K562 (cell line): Measurements from ENCODE around the gene CCDC9B. TPM values are rescaled to one million over a fixed set of nuclear protein-coding genes. Genes with fewer than 3 reads are reported as not detected.

Experiments
- ARHGAP35 ChIP-seq: fragments of 450-650 bp; IDR thresholded peaks from 2 replicates; pipeline ENCODE4 v1.6.1; 2018; ENCODE audit not compliant: partially characterized antibody
- CBFA2T3 ChIP-seq: fragments of 450-650 bp; IDR thresholded peaks from 2 replicates; pipeline ENCODE4 v1.6.1; 2017
- EHMT2 ChIP-seq: fragments of 450-650 bp; IDR thresholded peaks from 2 replicates; pipeline ENCODE4 v1.6.1; 2018; ENCODE audit warnings: antibody characterized with exemption
- HDAC6 ChIP-seq: IDR thresholded peaks from 2 replicates; pipeline ENCODE4 v1.6.1; 2012; ENCODE audit warnings: low read depth, mild to moderate bottlenecking, control low read depth, inconsistent platforms, low read length, moderate library complexity
- JUND ChIP-seq, 2 experiments: IDR thresholded peaks; 2 replicates in 1 of 2; 3 replicates in 1 of 2; pipeline ENCODE4 v1.6.1; 2011; ENCODE audit warnings: borderline replicate concordance in 2 of 2, low read depth in 2 of 2, low read length in 2 of 2, improper control_type of control experiment in 1 of 2, missing biosample characterization in 1 of 2, missing genetic modification characterization in 1 of 2, missing genetic modification reagents in 1 of 2
- MCM2 ChIP-seq: fragments of 450-650 bp; IDR thresholded peaks from 2 replicates; pipeline ENCODE4 v1.6.1; 2017; ENCODE audit warnings: low read depth, mild to moderate bottlenecking
- NCOA2 ChIP-seq, 2 experiments: fragments of 450-650 bp; IDR thresholded peaks; 2 replicates each; pipeline ENCODE4 v1.6.1; 2018; ENCODE audit warnings: mild to moderate bottlenecking in 2 of 2, moderate library complexity in 1 of 2; ENCODE audit not compliant: partially characterized antibody in 2 of 2
- OTX1 ChIP-seq: fragments of 450-650 bp; formaldehyde crosslinking; IDR thresholded peaks from 2 replicates; pipeline ENCODE4 v1.4.0; 2022; ENCODE audit warnings: mild to moderate bottlenecking
- PYGO2 ChIP-seq: fragments of 450-650 bp; IDR thresholded peaks from 2 replicates; pipeline ENCODE4 v1.6.1; 2016; ENCODE audit warnings: mild to moderate bottlenecking, missing genetic modification characterization, moderate library complexity, missing compliant biosample characterization
- RHOXF2B ChIP-seq: fragments of 250-450 bp; sonication (Bioruptor Pico); conservative IDR thresholded peaks from 2 replicates; pipeline ENCODE4 v1.5.1; 2021
- SIX5 ChIP-seq, 2 experiments: IDR thresholded peaks; 2 replicates each; pipeline ENCODE4 v1.6.1; 2011; ENCODE audit warnings: low read length in 2 of 2, borderline replicate concordance in 1 of 2, low read depth in 1 of 2, mild to moderate bottlenecking in 1 of 2, moderate library complexity in 1 of 2; ENCODE audit not compliant: insufficient read depth in 1 of 2
- TAL1 ChIP-seq: fragments of 450-650 bp; IDR thresholded peaks from 2 replicates; pipeline ENCODE4 v1.6.1; 2016; ENCODE audit warnings: mild to moderate bottlenecking
- ZNF354B ChIP-seq: fragments of 250-450 bp; sonication (Bioruptor Pico); IDR thresholded peaks from 2 replicates; pipeline ENCODE4 v1.4.0; 2020
- polyA plus RNA-seq, 8 experiments: library from polyadenylated mRNA; depleted of rRNA in 4 of 8; stranded (reverse) in 5 of 8; unstranded in 3 of 8; fragments of >200 nt; fragmentation: Nextera tagmentation in 2 of 8; fragmentation: Illumina TruSeq in 1 of 8; extraction: Ambion mirVana in 2 of 8; extraction: Trizol in 1 of 8; gene quantifications; 2 replicates each; pipeline versions ENCODE4 v1.2.1 to v1.2.3, GENCODE V29; 2011 to 2014; ENCODE audit warnings: inconsistent platforms in 1 of 8, missing spikeins in 1 of 8
- total RNA-seq, 7 experiments: library from RNA; depleted of rRNA in 6 of 7; stranded (reverse); fragments of >200 nt in 6 of 7; fragmentation: Illumina TruSeq in 2 of 7; extraction: Trizol in 2 of 7; gene quantifications; 2 replicates each; pipeline versions ENCODE4 v1.2.1 to v1.2.3, GENCODE V29; 2011 to 2021; ENCODE audit warnings: low replicate concordance in 1 of 7
- TF ChIP-seq, protein P1 (sequence below): fragments of 450-650 bp; IDR thresholded peaks from 2 replicates; pipeline ENCODE4 v1.6.1; 2017; ENCODE audit warnings: antibody characterized with exemption
- TF ChIP-seq, protein P2 (sequence below), 2 experiments: fragments of 450-650 bp; IDR thresholded peaks; 2 replicates each; pipeline ENCODE4 v1.6.1; 2016; ENCODE audit warnings: mild to moderate bottlenecking in 2 of 2, borderline replicate concordance in 1 of 2, low read depth in 1 of 2, moderate library complexity in 1 of 2
- TF ChIP-seq, protein P3 (sequence below): fragments of 450-650 bp; IDR thresholded peaks from 2 replicates; pipeline ENCODE4 v1.6.1; 2018; ENCODE audit warnings: mild to moderate bottlenecking, low read depth; ENCODE audit not compliant: partially characterized antibody

Gene CCDC9B
- total and polyA plus RNA-seq, 9 of the 15 experiments (the other 6 are each of a cell fraction or from before 2014, with no cell fraction given), result 0.01 to 0.47 (median 0.15) TPM; not detected in 1

DNA sequence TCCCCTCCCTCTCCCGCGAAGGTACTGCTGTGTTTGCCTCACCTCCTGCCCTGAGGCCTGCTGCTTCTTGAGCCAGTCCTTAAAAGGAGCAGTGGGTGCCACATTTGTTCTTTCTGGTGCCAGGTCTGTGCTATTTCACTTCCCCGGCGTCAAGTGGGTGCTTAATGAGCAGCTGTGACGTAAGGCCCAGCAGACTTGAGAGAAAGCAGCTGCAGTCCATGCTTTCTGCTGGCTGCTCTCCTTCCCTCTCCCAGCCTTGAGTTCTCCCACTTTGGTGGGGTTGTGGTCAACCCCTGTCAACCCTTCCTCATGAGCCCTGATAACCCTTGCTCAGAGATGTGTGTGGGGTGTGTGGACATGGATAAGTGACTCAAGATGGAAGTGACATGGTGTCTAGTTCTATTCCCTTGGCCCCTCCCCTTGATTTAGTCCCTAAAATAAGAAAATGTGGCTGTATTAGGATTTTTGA, 10.3 kb downstream of the CCDC9B start (continued):
- TF ChIP-seq, protein P1, sequence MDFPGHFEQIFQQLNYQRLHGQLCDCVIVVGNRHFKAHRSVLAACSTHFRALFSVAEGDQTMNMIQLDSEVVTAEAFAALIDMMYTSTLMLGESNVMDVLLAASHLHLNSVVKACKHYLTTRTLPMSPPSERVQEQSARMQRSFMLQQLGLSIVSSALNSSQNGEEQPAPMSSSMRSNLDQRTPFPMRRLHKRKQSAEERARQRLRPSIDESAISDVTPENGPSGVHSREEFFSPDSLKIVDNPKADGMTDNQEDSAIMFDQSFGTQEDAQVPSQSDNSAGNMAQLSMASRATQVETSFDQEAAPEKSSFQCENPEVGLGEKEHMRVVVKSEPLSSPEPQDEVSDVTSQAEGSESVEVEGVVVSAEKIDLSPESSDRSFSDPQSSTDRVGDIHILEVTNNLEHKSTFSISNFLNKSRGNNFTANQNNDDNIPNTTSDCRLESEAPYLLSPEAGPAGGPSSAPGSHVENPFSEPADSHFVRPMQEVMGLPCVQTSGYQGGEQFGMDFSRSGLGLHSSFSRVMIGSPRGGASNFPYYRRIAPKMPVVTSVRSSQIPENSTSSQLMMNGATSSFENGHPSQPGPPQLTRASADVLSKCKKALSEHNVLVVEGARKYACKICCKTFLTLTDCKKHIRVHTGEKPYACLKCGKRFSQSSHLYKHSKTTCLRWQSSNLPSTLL, result no peak
- TF ChIP-seq RHOXF2B, result no peak
- no peak for TF ChIP-seq OTX1 (CRISPR knock-in tag)
- TF ChIP-seq ZNF354B (CRISPR knock-in tag), result no peak
- TF ChIP-seq MCM2, result no peak
- peak; percentile 88 for TF ChIP-seq EHMT2
- TF ChIP-seq ARHGAP35, result no peak
- TF ChIP-seq TAL1, result peak; percentile 70
- TF ChIP-seq, protein P2, sequence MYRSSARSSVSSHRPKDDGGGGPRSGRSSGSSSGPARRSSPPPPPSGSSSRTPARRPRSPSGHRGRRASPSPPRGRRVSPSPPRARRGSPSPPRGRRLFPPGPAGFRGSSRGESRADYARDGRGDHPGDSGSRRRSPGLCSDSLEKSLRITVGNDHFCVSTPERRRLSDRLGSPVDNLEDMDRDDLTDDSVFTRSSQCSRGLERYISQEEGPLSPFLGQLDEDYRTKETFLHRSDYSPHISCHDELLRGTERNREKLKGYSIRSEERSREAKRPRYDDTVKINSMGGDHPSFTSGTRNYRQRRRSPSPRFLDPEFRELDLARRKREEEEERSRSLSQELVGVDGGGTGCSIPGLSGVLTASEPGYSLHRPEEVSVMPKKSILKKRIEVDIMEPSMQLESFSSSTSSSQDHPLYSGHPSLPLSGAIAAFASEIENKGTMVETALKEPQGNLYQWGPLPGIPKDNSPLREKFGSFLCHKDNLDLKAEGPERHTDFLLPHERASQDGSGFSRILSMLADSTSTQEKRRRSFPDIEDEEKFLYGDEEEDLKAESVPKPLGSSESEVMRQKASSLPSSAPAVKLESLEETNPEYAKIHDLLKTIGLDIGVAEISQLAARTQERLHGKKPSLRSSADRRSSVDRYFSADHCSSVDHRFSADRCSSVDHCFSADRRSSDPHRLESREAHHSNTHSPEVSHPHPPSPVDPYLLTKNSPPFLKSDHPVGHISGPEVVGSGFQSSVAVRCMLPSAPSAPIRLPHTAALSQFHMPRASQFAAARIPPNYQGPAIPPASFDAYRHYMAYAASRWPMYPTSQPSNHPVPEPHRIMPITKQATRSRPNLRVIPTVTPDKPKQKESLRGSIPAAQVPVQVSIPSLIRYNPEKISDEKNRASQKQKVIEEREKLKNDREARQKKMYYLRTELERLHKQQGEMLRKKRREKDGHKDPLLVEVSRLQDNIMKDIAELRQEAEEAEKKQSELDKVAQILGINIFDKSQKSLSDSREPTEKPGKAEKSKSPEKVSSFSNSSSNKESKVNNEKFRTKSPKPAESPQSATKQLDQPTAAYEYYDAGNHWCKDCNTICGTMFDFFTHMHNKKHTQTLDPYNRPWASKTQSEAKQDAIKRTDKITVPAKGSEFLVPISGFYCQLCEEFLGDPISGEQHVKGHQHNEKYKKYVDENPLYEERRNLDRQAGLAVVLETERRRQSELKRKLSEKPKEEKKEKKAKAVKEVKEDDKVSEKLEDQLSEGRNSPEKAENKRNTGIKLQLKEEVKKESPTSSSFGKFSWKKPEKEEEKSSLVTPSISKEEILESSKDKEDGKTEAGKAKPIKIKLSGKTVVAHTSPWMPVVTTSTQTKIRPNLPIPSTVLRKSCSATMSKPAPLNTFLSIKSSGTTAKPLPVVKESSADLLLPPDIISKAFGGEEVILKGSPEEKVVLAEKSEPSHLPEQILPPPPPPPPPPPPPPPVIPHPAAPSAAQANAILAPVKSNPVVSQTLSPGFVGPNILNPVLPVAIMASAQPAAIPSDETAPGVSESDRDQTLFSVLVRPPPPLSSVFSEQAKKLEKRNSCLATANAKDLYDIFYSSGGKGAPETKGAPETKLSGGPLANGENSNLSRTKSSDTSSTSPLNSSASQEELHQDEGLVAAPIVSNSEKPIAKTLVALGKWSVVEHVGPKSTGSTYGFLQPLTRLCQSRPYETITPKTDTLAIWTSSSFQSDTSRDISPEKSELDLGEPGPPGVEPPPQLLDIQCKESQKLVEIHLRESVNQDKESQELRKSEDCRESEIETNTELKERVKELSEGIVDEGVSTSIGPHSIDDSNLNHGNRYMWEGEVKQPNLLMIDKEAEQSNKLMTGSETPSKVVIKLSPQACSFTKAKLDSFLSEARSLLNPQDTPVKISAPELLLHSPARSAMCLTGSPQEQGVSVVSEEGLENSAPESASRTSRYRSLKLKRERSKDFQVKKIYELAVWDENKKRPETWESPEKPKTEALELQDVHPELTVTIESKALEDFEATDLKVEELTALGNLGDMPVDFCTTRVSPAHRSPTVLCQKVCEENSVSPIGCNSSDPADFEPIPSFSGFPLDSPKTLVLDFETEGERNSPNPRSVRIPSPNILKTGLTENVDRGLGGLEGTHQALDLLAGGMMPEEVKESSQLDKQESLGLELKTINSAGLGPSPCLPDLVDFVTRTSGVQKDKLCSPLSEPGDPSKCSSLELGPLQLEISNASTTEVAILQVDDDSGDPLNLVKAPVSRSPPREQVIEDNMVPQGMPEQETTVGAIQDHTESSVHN (IDR thresholded peaks at IDR 0.05; ENCODE audit: borderline replicate concordance in 1 of 2, low read depth in 1 of 2), result no peak
- TF ChIP-seq SIX5 (IDR thresholded peaks at IDR 0.05; ENCODE audit: borderline replicate concordance in 1 of 2, insufficient read depth in 1 of 2, low read depth in 1 of 2, low read length in 2 of 2), result no peak
- no peak for TF ChIP-seq HDAC6
- TF ChIP-seq NCOA2 (IDR thresholded peaks at IDR 0.05; ENCODE audit: partially characterized antibody in 2 of 2), result no peak
- TF ChIP-seq, protein P3, sequence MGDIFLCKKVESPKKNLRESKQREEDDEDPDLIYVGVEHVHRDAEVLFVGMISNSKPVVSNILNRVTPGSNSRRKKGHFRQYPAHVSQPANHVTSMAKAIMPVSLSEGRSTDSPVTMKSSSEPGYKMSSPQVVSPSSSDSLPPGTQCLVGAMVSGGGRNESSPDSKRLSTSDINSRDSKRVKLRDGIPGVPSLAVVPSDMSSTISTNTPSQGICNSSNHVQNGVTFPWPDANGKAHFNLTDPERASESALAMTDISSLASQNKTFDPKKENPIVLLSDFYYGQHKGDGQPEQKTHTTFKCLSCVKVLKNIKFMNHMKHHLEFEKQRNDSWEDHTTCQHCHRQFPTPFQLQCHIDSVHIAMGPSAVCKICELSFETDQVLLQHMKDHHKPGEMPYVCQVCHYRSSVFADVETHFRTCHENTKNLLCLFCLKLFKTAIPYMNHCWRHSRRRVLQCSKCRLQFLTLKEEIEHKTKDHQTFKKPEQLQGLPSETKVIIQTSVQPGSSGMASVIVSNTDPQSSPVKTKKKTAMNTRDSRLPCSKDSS, result no peak
- TF ChIP-seq CBFA2T3, result peak; percentile 89
- TF ChIP-seq JUND (IDR thresholded peaks at IDR 0.05; ENCODE audit: borderline replicate concordance, low read depth, low read length), result peak; percentile 25; the same call in 1 of the 2 replicates
- peak; percentile 31; the same call in 2 of the 3 replicates for TF ChIP-seq JUND (tag; IDR thresholded peaks at IDR 0.05; ENCODE audit: borderline replicate concordance, low read depth, low read length)
- no peak for TF ChIP-seq PYGO2 (tag)
